ENCODE results near the gene LHX2. TPM values are rescaled to one million over a fixed set of nuclear protein-coding genes. Genes with fewer than 3 reads are reported as not detected.

The LHX2 gene
- total RNA-seq, 1 donor: not detected

DNA sequence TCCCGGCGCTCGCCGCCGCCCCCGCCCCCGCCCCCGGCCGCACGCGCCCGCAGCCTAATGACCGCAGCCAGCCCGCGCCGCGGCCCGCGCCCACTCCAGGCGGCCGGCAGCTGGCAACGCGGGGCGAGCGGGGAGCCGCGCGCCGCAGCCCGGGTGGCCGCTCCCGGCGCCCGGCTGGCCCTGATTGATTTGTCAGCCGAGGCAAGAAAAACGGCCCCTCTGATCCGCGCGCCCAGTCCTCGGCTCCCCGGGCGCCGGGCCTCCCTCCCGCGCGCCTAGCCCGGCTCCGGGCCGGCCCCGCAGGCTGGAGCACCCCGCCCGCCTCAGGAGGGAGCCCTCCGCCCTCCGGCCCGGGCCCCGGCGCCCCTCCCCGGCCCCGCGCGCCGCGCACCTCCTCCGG is 11.9 kb upstream of the LHX2 start:
- H3K4me3 ChIP-seq (ENCODE audit: low read depth, low read length): no peak overlapping the region
- DNase-seq (ENCODE audit: low read depth): no peak
- TF ChIP-seq, protein P1, sequence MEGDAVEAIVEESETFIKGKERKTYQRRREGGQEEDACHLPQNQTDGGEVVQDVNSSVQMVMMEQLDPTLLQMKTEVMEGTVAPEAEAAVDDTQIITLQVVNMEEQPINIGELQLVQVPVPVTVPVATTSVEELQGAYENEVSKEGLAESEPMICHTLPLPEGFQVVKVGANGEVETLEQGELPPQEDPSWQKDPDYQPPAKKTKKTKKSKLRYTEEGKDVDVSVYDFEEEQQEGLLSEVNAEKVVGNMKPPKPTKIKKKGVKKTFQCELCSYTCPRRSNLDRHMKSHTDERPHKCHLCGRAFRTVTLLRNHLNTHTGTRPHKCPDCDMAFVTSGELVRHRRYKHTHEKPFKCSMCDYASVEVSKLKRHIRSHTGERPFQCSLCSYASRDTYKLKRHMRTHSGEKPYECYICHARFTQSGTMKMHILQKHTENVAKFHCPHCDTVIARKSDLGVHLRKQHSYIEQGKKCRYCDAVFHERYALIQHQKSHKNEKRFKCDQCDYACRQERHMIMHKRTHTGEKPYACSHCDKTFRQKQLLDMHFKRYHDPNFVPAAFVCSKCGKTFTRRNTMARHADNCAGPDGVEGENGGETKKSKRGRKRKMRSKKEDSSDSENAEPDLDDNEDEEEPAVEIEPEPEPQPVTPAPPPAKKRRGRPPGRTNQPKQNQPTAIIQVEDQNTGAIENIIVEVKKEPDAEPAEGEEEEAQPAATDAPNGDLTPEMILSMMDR (IDR thresholded peaks at IDR 0.05; ENCODE audit: insufficient read depth, low read length): no peak

DNA sequence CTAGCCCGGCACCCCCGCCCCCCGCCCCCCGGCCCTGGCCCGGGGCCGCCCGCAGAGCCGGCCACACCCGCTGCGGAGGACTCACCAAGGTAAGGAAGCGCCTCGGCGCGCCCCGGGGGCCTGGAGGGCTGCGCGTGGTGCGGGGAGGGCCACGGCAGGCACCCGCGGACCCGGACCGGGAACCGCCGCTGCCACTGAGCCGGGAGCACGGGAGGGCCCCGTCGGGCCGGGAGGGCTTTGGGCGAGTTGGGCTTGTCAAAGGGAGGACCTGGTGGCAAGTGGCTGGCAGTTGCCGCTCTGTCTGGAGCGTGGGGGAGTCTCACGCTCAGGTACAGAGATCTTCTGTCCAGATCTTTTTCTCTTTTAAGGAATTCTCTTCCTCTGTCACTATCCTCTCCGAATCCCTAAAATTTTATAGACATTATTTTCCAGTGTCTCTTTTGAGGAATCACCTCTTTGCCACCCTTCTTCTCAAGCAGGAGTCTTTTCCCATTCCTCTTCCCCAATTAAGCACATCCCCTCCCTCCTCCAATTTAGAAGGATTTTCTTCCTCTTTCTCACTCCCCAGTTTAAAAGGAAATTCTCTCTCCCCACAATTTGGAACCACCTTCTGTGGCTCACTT is 11.3 kb upstream of the LHX2 start:
- TF ChIP-seq, protein P1 (IDR thresholded peaks at IDR 0.05; ENCODE audit: insufficient read depth, low read length): no peak
- DNase-seq (ENCODE audit: low read depth): no peak
- H3K4me3 ChIP-seq (ENCODE audit: low read depth, low read length): no peak overlapping the region

DNA sequence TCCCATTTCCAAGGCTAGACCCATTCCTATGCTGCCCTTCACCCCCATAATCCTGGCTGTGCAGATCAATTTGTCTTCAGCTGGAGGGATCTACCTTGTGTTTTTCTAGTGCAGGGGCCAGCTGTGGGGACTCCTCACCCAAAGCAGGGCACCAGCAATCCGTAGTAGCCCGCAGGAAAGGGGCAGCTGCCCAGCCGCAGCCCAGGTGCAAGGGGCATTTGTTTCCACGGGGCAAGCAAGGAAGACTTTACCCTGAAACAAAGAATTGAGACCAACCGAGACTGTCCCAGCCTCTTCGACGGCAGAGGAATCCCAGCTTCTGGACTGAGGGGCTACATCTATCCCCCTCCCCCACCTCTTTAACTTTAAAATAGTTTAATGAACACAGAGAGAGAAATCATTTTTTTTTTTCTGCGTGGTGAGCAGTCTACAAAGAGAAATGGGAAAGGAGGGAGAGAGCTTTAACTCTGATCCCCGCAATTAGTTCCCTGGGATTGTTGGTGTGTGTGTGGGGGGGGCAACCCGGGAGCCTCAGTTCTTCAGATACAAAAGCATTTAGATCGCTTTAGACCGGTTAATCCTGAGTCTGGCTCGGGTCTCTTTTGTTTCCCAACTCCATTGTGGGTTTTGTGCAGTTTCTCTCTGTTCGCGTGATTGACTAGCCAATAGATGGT is 10.6 kb upstream of the LHX2 start:
- TF ChIP-seq, protein P1 (IDR thresholded peaks at IDR 0.05; ENCODE audit: insufficient read depth, low read length): no peak
- H3K4me3 ChIP-seq (ENCODE audit: low read depth, low read length): no peak overlapping the region
- no peak for DNase-seq (ENCODE audit: low read depth)

DNA sequence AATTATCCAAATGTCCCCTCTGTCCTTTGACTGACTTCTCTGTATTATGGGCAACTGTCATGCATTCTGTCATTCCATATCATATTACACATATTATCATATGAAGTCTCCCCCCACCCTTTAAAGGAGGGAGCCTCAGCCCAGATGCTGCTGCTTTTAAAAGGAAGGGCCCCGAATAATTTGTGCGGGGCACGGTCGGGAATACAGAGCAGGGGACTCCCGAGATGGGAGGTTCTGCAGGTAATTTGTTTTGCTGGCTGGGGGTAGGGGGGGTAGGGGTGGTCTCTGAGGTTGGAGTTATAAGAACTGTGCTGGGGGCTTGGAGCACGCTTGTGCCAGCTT is 10.1 kb upstream of the LHX2 start:
- TF ChIP-seq, protein P1 (IDR thresholded peaks at IDR 0.05; ENCODE audit: insufficient read depth, low read length): no peak
- DNase-seq (ENCODE audit: low read depth): no peak
- no peak overlapping the region for H3K4me3 ChIP-seq (ENCODE audit: low read depth, low read length)

DNA sequence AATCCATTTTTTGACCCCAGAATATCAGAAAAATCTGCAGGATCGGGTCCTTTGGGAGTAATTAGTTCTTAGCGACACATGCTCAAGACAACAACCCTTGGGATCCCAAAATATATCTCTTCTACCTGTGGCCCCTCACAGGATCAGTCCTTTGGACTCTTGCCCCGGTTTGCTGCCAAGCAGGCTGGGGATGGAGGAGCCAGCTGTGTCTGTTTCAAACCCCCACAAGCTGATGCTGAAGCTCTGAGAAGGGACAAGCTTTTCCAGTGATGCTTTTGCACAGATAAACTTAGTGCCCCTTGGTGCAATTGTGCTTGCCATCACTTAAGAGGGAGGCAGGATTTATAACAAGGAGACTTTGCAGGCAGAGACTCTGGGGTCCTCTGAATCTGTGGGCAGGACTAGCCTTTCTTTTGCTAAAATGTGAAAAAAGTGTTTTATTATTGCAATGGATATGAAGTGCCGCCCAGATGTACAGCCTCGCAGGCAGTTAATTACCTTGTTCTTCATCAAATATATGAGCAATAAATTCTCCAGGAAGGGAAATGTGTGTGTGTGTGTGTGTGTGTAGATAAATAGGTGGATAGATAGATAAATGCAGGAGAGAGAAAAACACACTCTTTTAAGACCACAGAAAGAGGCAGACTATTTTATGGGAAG is 9.6 kb upstream of the LHX2 start:
- TF ChIP-seq, protein P1 (IDR thresholded peaks at IDR 0.05; ENCODE audit: insufficient read depth, low read length): no peak
- H3K4me3 ChIP-seq (ENCODE audit: low read depth, low read length): no peak overlapping the region
- DNase-seq (ENCODE audit: low read depth): no peak

DNA sequence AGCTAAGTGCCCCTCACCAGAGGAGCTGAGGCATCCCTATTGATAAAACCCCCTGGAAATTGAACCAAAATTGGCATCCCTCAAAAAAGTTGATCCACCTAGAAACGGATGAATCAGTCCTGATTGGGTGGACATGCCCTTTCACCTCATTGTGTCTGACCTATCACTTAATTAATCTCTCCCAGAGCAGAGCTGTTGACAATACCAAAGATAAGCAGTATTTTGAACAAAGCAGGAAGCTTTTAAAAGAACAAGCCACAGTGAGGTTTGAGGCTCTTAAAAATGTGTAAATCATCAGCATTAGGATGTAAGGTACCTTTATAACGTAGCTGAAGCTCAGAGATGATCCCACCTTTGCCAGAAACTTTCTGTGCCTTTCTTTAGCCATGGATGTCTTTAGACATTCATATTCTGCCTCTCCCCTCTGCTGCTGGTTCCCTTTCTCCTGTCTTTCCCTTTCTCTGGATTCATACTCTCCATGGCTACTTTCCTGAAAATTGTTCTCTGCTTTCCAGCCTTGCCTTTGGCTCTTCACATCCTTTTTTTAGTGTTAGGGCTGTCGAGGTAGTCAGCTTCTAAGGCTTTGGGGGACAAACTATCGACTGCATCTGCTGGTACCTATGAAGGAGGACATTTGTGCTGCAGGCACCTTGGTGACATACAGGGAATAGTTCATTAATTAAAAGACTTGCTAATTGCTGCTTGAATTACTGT is 7.8 kb upstream of the LHX2 start:
- H3K4me3 ChIP-seq (ENCODE audit: low read depth, low read length): no peak overlapping the region
- DNase-seq (ENCODE audit: low read depth): no peak
- TF ChIP-seq, protein P1 (IDR thresholded peaks at IDR 0.05; ENCODE audit: insufficient read depth, low read length): no peak

Data from fibroblast of the aortic adventitia (primary cell).